Sigmoid colon (tissue), 4 donors: ENCODE data around the gene RPAP2.

Experiments
- EP300 ChIP-seq, 4 donors: sonication (generic); formaldehyde crosslinking; IDR thresholded peaks; one replicate each; pipeline ENCODE4 v1.6.1; 2017; ENCODE audit warnings: antibody characterized with exemption in 4 of 4
- POLR2A ChIP-seq, 2 donors: fragments of 450-650 bp; IDR thresholded peaks; one replicate each; pipeline ENCODE4 v1.6.1; 2016; ENCODE audit warnings: antibody characterized with exemption in 2 of 2, mild to moderate bottlenecking in 2 of 2, moderate library complexity in 2 of 2
- POLR2AphosphoS5 ChIP-seq, 4 donors: sonication (generic); formaldehyde crosslinking; IDR thresholded peaks; one replicate each; pipeline ENCODE4 v1.6.1; 2017; ENCODE audit warnings: antibody characterized with exemption in 4 of 4
- TF ChIP-seq, protein P1 (sequence below), 4 experiments: fragments of 450-650 bp in 3 of 4; fragments of 200-600 bp in 1 of 4; IDR thresholded peaks; one replicate each; pipeline ENCODE4 v1.5.1; 2016 to 2019; ENCODE audit warnings: antibody characterized with exemption in 4 of 4, mild to moderate bottlenecking in 3 of 4, moderate library complexity in 2 of 4

GRCh38 chr1:92425617-92426016, 126.8 kb downstream of the RPAP2 start:
- TF ChIP-seq, protein P1, sequence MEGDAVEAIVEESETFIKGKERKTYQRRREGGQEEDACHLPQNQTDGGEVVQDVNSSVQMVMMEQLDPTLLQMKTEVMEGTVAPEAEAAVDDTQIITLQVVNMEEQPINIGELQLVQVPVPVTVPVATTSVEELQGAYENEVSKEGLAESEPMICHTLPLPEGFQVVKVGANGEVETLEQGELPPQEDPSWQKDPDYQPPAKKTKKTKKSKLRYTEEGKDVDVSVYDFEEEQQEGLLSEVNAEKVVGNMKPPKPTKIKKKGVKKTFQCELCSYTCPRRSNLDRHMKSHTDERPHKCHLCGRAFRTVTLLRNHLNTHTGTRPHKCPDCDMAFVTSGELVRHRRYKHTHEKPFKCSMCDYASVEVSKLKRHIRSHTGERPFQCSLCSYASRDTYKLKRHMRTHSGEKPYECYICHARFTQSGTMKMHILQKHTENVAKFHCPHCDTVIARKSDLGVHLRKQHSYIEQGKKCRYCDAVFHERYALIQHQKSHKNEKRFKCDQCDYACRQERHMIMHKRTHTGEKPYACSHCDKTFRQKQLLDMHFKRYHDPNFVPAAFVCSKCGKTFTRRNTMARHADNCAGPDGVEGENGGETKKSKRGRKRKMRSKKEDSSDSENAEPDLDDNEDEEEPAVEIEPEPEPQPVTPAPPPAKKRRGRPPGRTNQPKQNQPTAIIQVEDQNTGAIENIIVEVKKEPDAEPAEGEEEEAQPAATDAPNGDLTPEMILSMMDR (IDR thresholded peaks at IDR 0.05), result no peak
- TF ChIP-seq EP300 (IDR thresholded peaks at IDR 0.05), result no peak
- TF ChIP-seq POLR2AphosphoS5 (IDR thresholded peaks at IDR 0.05), result no peak
- TF ChIP-seq POLR2A (IDR thresholded peaks at IDR 0.05), result no peak
